MV-4-11 (cell line): Measurements from ENCODE around the gene HDAC4.

Experiments used
- DNase-seq: peaks from one replicate; lab custom pipeline; 2025; lab: John Stamatoyannopoulos, UW

The HDAC4 gene

DNA sequence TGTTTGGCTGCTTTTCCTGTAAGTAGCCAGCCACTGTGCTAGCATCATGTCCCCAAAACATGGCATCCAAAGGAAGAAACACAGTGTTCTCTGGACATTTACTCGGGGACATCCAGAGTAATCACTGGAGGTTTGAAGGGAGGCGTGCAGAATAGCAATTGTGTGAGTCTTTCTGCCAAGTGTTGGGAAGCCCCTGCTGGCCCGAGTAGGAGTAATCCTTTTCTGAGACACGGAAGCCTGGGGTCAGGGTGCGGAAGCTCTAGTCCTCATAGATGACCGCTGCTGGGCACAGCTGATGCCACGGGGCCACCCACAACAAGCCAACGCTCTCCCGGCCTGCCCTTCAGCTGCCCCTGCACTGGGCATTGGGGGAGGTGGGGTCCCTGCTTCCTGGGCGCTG, 24.8 kb upstream of the HDAC4 start:
- DNase-seq, result no peak

DNA sequence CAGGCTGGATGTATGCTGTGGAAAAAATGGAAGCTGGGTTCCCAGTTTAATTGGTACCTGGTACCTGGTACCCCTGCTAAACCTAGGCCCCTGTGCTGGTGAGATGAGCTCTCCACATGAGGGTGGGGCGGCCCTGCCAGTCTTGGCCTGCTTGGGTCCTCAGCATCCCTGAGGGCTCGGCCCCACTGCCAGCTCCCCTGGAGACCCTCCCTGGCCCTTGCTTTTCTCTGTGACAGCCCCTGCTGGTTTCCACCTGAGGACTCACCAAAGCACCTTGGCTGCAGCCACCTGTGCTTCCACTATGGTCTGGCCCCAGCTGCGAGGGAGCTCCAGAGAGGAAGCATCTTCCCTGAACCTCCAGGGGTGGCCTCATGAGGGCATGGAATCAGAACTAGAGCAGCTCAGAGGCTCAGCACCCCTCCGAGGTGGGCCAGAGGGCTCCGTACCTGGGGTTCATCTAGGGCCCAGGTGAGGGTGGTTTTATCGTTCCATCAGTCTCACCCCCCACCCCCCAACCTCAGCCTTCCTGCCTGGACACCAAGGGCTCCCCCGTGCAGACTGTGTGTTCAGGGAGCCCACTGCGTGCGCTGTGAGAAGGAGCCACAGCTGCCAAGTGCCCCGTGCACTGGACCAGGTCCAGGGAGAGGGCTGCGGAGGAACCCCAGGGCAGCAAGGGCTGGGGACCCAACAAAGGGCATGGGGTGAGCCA, 23.7 kb upstream of the HDAC4 start:
- DNase-seq, result no peak

DNA sequence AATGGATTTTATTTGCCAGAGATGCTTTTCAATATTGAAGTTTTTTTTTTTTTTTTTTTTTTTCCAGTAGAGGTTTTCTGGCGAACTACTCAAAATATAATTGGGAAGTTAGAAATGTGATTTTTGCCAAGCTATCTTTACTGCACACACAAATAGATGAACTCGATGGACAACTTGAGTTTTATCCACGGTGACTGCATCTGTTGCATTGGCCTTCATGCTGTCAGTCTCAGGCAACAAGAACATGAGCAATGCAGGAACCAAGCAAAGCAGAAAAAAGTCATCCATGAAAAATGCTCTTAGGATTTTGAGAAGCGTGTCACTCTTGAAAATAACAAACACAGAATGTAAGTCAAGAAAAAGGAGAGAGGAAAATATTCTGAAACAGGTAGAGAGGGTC, 22.7 kb upstream of the HDAC4 start:
- DNase-seq, result no peak

DNA sequence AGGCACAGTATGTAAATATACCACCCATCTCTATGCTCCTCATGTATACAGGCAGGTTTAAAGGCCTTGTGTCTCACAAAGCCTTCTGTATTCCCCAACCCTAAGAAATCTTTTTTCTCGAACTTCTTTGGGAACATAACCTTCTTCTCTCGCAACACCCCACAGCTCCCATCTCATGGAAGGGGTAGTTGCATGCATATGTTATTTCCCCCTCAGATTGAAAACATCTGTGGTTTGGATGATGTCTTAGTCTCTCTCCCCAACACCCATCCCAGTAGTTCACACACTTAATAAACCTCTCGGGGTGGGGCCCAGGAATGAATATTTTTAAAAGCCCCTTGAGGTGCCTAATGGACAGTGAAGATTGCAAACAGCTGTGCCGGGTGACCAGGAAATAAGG, 21.0 kb upstream of the HDAC4 start:
- DNase-seq, result no peak

DNA sequence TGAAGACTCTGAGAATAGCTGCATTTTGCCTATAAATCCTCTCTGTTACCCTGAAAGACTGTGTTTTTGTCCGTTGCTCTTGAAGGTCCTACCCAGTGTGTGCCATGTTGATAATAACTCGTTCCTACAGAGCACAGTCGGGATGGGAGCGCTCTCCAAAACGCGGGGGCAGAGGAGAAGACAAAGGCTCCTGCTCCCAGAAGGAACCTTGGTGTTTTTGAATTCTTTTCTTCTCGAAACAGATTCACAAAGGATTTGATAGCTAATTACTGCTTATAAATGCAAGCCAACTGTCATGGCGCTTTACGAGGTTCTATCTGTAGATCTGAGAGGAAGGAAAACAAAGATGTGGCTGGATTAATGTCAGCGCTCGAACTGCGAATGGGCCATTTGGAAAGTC, 19.3 kb upstream of the HDAC4 start:
- no peak for DNase-seq

DNA sequence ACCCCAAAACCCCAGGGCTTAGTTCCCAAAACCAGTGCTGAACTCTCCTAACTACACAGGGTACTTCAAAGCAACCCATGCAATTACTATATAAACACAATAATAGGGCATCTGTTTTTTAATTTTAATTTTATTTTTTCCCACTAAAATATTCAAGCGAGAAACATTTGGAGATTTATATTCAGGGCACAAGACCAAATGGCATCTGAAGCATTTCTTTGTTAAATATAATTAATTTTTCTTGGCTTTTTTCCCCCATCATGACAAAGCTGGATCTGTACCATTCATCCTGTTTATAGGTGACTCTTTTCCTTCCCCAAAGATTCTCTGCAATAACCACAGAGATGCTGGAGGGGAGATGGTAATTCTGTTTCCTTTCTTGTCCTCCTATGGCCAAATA, 18.1 kb upstream of the HDAC4 start:
- DNase-seq, result no peak

DNA sequence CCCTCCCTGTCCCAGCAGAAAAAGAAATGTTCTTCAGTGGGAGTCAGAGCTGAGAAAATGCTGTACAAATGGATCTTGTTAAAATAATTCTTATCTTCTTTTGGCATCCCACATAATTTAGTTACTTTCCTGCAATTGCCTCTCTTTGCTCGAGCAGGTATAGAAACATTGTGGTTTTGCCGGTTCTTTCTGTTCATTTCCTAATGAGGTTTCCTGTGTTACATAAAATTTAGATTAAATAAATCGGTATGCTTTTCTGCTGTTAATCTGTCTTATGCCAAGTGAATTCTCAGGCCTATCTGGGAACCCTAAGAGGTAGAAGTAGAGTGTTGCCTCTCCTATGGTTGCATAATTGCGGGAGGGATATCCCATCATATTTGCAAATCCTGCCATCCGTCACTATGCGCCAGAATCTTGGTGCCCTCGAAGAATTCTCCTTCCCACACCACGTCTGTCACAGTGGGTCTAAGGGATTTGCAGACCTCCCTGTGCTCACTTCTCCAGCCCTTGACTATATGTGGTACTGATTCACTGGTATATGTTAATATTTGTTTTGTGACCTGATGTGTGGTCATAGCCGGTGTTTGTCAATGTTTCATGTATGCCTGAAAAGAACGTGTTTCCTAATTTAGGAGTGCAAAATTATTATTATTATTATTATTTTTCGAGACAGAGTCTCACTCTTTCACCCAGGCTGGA, 12.2 kb upstream of the HDAC4 start:
- DNase-seq, result no peak

DNA sequence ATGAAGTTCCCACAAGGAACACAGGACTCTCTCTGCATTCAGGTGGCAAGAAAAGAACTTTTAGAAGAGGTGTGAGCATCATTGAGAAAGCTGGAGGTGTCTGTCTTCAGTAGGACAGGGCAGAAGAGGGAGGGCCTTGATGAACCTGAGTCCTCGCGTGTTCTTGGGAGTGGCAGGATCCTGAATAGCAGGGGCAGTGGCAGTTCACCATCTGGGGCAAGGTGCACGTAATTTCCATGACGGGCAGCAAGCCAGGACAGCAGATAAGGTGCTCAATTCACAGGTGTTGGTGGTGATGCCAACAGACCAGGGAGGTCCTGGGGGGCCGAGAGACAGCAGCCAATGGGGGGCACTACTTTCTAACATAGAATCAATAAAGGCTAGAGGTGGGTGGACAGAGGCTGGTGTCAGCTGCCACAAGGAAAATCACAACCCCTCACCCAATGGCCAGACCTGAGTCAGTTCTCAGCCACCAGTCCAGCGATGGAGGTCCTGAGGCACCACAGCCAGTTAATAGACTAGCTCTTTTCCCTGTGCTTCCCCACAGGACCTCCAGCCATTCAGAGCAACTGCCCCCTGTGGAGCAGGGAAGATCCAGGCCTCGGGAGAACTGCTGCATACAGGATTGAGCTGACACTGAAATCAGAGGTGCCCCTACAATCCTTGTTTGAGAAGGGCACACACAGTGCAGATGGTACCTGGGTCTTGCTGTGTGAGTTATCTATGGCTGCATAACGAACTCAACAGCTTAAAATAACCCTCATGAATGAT, 10.9 kb upstream of the HDAC4 start:
- DNase-seq, result no peak

DNA sequence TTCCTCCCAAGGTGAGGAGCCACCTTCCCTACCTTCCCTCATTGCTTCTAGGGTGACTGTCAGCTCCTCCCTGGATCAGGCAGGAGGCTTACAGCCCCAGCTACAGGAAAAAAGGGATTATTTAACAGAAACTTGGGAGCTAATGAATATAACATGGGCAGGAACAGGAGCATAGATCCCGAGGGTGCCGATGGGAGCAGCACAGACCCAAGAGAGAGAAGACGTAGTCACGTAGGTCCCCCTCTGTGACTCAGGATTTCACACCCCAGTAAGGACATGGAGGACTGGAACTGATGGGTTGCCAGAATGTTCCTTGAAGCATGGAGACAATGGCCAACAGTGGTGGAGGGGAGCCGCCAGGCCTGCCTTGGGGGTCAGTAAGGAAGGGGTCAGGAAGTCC, 10.3 kb upstream of the HDAC4 start:
- no peak for DNase-seq

DNA sequence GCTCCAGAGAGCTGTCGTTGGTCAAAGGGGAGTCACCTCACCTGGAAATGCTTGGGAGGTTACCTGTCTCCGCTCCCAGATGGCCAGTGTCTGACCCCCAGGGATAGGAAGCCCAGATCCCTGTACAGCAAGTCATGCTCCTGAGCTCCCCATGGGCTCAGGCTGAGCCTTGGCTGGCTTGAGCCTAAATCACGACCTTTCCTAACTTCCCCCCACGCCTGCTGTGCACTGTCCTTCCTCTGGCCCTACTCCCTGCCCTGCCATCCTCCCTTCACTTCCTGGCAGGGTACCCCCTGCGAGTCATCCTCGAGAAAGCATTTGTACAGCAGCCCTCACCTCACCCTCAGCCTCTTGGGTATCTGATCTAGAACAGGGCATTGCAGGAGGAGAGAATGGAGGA, 9.2 kb upstream of the HDAC4 start:
- no peak for DNase-seq

DNA sequence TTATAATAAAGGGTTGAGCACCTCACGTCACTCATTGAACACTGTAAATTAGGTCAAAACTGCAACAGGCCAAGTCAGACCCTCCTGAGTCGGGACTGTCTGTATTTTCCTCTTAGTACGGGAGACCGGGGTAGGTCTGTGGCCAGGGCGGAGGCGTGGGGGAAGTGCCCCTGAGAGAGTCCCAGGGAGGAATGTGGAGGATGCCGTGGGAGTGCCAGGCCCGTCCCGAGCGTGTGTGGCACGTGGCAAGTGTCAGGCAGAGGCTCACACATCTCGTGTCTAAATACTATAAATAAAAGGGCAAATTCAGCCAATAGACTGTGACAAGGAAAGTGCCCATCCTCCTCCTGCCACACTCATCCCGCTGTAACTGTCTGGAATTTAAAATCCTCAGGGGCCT, 6.3 kb upstream of the HDAC4 start:
- DNase-seq, result no peak

DNA sequence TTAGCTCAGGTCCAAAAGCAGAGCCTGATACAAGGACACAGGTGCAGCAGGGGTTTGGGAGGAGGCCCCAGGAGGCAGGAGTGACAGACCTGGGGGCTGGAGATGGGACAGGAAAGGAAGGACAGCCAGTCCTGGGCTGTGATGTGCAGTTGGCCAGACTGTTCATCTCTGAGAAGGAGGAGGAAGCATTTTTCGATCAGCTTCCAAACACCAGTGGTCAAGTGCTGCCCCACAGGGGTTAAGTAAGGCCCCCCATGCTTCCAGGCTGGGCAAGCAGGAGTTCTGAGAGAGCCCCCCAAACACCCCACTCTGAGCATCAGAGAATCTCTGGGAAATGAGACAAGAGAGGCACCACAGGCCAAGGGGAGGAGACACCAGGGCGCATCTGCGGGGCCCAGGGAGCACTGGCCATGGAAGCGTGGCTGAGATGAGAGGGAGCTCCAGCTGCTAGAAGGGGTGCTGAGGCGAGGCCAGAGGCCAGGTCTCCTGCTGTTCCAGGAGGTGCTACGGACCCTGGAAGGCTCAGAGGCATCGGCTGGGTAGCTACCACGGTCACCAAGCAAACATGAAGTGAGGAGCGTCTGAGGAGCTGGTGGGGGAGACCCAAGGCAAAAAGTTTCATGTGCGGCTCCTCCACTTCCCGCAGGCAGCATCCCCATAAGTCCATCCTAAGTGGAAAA, 5.6 kb upstream of the HDAC4 start:
- no peak for DNase-seq

DNA sequence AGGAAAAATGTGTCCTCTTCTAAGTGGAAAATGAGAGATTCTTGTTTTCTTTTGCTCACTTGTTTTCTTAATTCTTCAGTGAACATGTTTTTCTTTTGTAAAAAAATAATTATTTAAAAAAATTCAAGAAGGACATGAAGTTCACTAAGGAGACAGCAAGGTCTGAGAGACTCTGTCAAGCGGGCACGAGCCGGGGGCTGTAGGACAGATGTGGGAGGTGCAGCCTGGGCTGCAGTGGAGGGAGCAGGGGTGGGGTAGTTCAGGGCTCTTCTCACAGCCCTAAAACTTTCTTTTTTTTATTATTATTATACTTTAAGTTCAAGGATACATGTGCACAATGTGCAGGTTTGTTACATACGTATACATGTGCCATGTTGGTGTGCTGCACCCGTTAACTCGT, 4.3 kb upstream of the HDAC4 start:
- DNase-seq, result no peak

DNA sequence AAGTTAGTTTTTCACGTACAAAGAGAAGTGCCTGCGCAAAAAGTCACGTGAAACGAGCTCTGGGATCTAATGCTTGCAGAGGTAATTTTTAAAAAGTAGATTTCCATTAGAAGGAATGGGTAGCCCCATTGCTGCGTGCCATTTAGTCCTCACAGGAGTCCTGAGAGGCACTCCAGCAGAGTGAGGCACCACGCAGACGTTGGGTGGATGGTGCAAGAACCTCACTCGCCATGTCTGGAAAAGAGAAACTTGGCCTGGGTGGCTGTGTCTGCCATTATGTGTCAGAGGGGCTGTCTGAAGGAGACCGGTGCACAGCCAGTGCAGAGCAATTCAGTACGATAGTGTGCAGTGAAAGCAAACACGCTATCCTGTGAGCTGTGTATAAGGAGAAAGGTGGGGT, 1.8 kb upstream of the HDAC4 start:
- DNase-seq, result no peak

DNA sequence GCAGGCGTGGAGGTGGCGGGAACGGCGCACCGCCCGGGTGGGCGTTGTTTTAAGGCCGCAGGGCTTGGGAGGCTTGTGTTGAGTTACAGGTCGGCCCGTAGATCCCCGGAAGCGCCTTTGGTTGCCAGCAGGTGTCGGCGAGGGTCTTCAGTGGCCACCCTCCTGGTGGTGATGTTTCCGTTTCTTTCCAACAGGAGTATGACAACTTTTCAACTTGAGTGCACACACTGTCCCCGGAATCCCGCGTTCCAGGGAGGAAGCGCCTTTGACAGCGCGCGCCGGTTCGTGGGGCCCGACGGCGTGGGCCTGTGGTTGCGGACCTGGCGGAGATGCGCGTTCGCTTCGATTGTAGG, 1.0 kb upstream of the HDAC4 start:
- DNase-seq, result peak; percentile 68

DNA sequence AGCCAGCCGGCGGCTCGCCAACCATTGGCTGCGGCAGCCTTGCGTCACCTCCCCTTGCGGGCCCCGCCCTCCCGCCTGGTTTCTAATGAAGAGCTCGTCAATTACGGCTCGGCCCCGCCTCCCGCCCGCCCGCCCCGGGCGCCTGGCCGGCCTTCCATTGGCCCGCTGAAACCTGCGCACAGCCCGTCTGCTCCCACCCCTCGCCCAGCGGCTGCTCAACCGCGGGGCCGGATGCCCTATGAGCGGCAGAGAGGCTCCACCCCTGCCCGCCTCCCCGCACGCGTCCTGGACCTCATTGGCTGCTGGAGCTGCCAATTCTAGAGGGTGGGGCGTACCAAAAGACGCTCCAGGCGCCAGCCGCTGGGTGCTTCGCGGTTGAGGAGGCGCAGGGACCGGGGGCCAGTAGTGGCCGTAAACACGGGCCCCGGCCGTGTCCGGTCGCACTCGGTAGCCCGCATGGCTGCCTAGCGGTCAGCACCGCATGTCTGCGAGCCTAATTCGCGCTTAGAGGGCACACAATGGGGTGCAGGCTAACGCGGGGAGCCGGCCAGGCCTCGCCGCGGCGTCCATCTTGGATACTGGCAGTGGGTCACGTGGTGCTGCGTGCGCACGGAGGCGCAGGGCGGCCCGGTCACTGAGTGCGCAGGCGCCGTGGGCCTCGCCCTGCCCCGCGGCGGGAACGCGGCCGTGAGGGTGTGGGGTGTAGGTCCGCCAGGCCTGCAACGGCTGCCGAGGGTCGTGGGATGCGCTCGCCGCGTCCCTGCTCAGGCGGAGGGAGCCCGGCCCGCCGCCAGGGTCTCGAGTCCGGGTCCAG, 454 bp upstream of the HDAC4 start:
- DNase-seq, result peak; percentile 98

DNA sequence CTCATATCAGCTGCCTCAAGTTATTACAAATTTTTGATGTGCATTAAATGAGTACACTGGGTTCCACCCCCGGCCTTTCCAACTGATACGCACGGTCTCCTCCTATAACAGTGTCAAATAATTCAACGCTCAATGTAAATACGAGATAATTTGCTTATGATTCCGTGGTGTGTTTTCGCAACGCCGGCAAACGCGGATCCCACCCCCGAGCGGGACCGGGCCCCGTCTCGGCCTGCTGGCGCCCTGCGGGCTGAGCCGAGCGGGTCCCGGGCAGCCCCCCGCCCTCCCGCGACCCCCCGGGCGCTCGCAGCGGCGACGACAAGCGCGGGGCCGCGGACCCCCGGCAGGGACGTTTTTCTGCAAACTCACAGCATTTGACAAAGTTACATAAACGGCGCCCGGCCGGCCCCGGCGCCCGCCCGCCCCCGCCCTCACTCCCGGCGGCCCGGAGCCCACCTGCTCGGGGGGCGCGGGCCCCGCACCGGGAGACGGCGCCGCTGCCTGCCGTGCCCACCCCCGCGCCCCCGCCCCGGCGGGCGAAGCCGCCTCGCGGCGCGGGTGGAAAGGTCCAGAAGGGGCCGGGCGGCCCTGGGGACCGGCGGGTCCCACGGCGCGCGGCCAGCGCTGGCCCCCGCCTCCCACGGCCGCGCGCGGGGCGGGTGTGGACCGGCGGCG, 762 bp downstream of the HDAC4 start:
- DNase-seq, result no peak

DNA sequence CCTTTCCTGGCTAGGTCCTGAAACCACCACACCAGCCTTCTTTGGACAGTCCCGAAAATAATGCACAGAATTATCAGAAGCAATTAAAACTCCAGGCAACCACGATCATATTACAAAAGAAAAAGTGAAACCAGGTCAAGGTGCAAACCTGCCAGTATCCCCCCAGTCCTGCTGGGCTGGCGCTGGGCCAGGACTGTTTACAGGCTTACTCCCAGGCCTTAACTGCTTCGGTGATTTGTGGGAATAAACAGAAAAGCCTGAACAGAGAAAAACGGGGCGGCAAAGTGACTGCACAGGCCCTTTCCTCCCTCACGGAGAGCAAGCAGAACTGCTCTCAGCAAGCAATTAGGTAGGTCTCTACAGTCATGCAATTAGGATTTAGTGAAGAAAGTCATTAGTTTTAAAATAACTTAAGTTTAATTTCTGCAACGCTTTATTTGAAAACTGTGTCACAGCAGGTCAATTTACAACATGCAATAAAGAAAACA, 1.3 kb downstream of the HDAC4 start:
- no peak for DNase-seq

DNA sequence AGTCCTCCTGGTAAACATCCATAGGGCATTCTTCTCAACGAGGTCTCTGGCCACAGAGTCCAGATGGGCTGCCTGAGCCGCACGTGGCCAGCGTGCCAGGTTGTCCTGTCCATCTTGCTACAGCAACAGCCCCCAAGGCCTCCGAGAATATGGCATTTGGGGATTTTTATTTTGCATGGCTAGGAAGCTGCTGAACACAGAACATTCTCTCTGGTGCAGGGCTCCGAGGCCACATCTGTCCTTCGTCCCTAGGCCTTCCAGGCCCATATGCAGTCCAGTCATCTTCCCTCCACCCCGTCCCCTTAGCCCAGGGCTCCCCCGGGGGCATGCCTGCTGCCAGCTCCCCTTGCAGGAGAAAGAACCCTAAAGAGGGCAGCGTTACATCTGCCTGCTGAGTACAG, 2.3 kb downstream of the HDAC4 start:
- DNase-seq, result no peak

DNA sequence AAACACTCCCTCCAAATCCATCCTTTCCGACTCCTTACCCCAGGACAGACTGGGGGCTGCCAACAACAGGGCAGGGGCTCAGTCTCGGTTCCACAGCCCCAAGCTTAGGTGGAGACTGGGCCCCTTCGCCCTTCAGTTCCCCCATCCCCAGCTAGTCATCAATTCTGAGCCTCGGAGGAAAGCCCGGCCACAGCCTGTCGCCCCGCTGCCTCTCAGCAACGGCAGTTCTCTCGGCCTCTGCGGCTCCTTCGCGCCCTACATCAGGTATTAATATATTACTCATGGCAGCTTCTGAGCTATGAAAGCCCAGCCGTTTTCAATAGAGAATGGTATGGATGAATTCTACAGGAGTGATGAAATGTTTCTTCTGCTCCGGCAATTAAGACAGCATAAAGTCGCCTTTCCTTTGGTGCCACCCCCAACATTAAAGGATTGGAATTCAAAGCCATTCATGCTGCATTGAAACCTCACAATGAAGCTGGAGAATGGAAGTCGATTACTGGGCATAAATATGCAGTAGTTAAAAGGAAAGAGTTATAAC, 2.8 kb downstream of the HDAC4 start:
- no peak for DNase-seq
